ENCODE results near the gene ATP8A2. TPM values are rescaled to one million over a fixed set of nuclear protein-coding genes. Genes with fewer than 3 reads are reported as not detected.

ATP8A2 gene
- total RNA-seq, 4 donors from 2014 or later = 0.20 to 1.1 (median 0.59) TPM

DNA sequence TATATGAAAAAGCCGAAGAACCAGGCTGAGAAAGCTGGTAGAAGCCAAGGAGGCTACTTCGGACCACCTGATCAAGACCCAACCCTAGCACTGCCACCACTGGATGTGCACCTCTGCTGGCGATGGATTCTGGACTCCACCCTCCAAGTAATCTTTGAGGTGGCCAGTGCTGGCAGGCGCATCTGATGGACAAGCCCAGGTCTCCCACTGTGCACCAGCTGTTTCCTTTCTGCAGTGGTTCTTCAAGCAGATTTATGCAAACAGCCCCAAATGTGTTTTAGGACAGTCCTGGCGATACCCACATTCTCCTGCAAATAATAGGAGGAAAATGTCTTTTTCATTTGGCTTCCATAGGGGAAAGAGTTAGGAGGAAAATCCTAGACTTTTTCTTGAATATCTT is 507.7 kb downstream of the ATP8A2 start:
- H3K27ac ChIP-seq = no peak overlapping the region
- 94 to 95% methylated on average over 4 to 5 of the region's 5 CpGs for WGBS, 2 donors (ENCODE audit: low coverage in 1 of 2)
- in situ Hi-C loops (cut with MboI; ENCODE audit: low pct_ligation_motif_present in 1 of 4, low pct_unique_long_range_greater_than_20kb in 1 of 4, low sequenced_read_pairs in 3 of 4) (no loop called here), intact Hi-C loops (cut with DNase I; ENCODE audit: low total_unique reads) (no loop called here)
- H3K36me3 ChIP-seq = no peaks in the 10 kb centered on the region
- DNase-seq = no peak
- H3K9me3 ChIP-seq = no peaks in the 10 kb centered on the region
- TF ChIP-seq EP300 (IDR thresholded peaks at IDR 0.05; ENCODE audit: low read depth) (no peak), POLR2AphosphoS5 (IDR thresholded peaks at IDR 0.05) (no peak), POLR2A (IDR thresholded peaks at IDR 0.05) (no peak)
- TF ChIP-seq, protein P1, sequence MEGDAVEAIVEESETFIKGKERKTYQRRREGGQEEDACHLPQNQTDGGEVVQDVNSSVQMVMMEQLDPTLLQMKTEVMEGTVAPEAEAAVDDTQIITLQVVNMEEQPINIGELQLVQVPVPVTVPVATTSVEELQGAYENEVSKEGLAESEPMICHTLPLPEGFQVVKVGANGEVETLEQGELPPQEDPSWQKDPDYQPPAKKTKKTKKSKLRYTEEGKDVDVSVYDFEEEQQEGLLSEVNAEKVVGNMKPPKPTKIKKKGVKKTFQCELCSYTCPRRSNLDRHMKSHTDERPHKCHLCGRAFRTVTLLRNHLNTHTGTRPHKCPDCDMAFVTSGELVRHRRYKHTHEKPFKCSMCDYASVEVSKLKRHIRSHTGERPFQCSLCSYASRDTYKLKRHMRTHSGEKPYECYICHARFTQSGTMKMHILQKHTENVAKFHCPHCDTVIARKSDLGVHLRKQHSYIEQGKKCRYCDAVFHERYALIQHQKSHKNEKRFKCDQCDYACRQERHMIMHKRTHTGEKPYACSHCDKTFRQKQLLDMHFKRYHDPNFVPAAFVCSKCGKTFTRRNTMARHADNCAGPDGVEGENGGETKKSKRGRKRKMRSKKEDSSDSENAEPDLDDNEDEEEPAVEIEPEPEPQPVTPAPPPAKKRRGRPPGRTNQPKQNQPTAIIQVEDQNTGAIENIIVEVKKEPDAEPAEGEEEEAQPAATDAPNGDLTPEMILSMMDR (IDR thresholded peaks at IDR 0.05) = no peak
- H3K4me3 ChIP-seq = no peak overlapping the region
- peaks cover 0 to 15% (median 0%) of the 10 kb centered on the region in 4 donors for H3K4me1 ChIP-seq
- H3K27me3 ChIP-seq = no peaks in the 10 kb centered on the region

DNA sequence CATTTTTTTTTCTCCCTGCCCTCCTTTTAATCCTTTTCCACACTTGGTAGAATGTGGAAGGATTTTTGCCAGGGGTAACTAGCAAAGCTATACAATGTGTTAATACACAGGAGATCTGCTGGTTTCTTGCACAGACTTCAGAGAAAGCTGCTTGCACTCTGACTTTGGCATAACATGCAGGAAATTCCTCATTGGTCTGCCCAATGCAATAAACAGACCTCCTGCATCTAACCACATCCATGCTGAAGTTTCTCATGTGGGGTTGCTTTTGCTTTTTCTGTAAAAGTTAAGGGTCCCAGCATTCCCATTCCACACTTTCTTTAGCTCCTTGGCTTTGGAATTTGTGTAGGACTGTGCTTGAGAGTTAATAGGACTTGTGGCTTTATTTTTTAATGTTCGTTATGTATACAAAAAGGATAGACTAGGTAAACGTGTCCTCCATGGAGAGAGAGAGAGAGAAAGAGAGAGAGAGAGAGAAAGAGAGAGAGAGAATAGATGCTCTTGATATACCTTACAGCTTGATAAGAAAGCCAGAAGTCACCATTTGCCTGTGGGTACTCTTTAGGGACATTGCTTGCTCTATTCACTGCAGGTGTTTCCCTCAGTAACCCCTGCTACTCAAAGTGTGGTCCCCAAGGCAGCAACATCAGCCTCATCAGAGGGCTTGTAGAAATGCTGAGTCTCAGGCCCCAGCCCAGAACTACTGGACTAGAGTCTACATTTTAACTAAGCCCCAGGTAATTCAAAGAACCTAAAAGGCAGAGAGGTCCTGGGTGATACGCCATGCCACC is 509.6 kb downstream of the ATP8A2 start:
- no peak overlapping the region for H3K4me3 ChIP-seq
- no peak for TF ChIP-seq POLR2AphosphoS5 (IDR thresholded peaks at IDR 0.05)
- TF ChIP-seq, protein P1 (IDR thresholded peaks at IDR 0.05) = no peak
- TF ChIP-seq EP300 (IDR thresholded peaks at IDR 0.05; ENCODE audit: low read depth) = no peak
- TF ChIP-seq POLR2A (IDR thresholded peaks at IDR 0.05) = no peak
- 56 to 75% methylated on average over 2 to 3 of the region's 3 CpGs for WGBS, 2 donors (ENCODE audit: low coverage in 1 of 2)

DNA sequence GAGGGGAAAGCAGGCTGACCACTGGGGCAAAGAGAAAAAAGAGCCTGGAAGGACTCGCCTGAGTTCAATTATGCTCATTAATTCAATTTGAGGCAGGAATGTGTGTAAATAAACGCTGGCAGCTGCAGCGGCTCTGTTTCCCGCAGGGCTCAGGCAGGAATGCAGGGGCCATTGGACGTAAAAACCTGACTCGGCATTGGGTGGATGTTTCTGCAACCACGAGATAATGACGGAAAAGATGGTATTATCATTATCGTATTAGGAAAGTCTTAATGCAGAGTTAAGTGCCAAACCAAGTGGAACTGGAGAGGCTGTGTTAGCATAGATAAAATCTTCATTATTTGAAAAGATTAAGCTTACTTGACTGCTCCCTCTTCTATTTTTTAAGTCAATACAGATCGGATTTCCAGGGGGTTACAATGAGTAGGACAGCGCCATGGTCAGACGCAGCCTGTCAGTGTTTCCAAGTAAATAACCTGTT is 510.2 kb downstream of the ATP8A2 start:
- intact Hi-C loops (cut with DNase I; ENCODE audit: low total_unique reads) = no loop called here
- no peaks in the 10 kb centered on the region for H3K9me3 ChIP-seq
- 50 to 56% methylated on average over 6 to 12 of the region's 12 CpGs for WGBS, 2 donors (ENCODE audit: low coverage in 1 of 2)
- peaks cover 0 to 15% (median 0%) of the 10 kb centered on the region in 4 donors for H3K4me1 ChIP-seq
- no peaks in the 10 kb centered on the region for H3K27me3 ChIP-seq
- no peak for DNase-seq
- no peak overlapping the region for H3K27ac ChIP-seq
- no peaks in the 10 kb centered on the region for H3K36me3 ChIP-seq
- TF ChIP-seq EP300 (IDR thresholded peaks at IDR 0.05; ENCODE audit: low read depth) (no peak), POLR2A (IDR thresholded peaks at IDR 0.05) (no peak), POLR2AphosphoS5 (IDR thresholded peaks at IDR 0.05) (no peak)
- TF ChIP-seq, protein P1 (IDR thresholded peaks at IDR 0.05) = no peak
- in situ Hi-C loops (cut with MboI; ENCODE audit: low pct_ligation_motif_present in 1 of 4, low pct_unique_long_range_greater_than_20kb in 1 of 4, low sequenced_read_pairs in 3 of 4) = no loop called here
- no peak overlapping the region for H3K4me3 ChIP-seq

More for the DNA sequence above, 509.6 kb downstream of the ATP8A2 start:
- Histone ChIP-seq H3K9me3 (no peaks in the 10 kb centered on the region), H3K36me3 (no peaks in the 10 kb centered on the region), H3K27me3 (no peaks in the 10 kb centered on the region), H3K27ac (no peak overlapping the region), H3K4me1 (peaks cover 0 to 15% (median 0%) of the 10 kb centered on the region in 4 donors)
- DNase-seq = no peak
- intact Hi-C loops (cut with DNase I; ENCODE audit: low total_unique reads) (no loop called here), in situ Hi-C loops (cut with MboI; ENCODE audit: low pct_ligation_motif_present in 1 of 4, low pct_unique_long_range_greater_than_20kb in 1 of 4, low sequenced_read_pairs in 3 of 4) (no loop called here)

DNA sequence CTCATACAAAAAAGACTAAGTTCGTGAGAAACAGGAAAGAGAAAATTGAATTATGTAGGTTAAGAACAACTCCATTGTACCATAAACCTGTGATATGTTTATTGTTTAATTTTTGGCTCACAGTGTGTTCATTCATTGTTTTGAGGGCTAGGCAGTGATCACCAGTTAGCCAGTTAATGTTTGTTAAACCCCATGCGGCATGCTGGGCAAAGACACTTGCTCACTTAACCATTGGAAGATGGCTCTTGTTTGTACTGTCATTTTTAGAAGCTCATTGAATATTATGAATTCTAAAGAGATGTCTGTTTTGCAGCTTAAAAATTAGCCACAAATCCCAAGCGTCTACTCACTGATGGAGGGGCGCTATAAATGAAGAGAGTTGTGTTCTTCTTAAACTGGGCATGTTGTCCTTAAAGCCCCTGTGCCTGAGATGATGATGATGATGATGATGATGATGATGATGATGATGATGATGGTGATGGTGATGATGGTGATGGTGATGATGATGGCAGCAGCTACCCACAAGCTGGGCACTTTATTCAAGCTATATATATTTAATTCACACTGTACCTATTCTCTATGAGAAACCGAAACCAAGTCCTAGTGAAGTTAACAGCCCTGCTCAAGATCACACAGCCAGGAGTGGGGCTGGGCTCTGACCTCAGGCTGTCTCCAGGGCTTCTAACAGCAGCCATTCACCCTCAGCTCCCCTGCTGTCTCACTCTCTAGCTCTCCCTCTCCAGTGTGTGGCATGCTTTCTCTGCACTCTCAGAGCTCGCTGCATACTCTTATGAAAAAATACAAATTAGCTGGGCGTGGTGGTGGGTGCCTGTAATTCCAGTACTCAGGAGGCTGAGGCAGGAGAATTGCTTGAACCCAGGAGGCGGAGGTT is 510.9 kb downstream of the ATP8A2 start:
- Histone ChIP-seq H3K9me3 (no peaks in the 10 kb centered on the region), H3K4me1 (peaks cover 0 to 15% (median 0%) of the 10 kb centered on the region in 4 donors), H3K27ac (no peak overlapping the region), H3K27me3 (no peaks in the 10 kb centered on the region), H3K4me3 (no peak overlapping the region), H3K36me3 (no peaks in the 10 kb centered on the region)
- in situ Hi-C loops (cut with MboI; ENCODE audit: low pct_ligation_motif_present in 1 of 4, low pct_unique_long_range_greater_than_20kb in 1 of 4, low sequenced_read_pairs in 3 of 4) (no loop called here), intact Hi-C loops (cut with DNase I; ENCODE audit: low total_unique reads) (no loop called here)
- TF ChIP-seq POLR2A (IDR thresholded peaks at IDR 0.05) = no peak
- TF ChIP-seq, protein P1 (IDR thresholded peaks at IDR 0.05) = no peak
- no peak for TF ChIP-seq EP300 (IDR thresholded peaks at IDR 0.05; ENCODE audit: low read depth)
- 69 to 80% methylated on average over 5 to 8 of the region's 8 CpGs for WGBS, 2 donors (ENCODE audit: low coverage in 1 of 2)
- no peak for DNase-seq

Measured in transverse colon (tissue), 4 donors.